Dedifferentiated amniotic fluid mesenchymal stem cell (primary cell): ENCODE data around the gene ELMO1.

Experiments used
- DNase-seq: peaks from one replicate; pipeline ENCODE4 v3.0.0-alpha.2; 2016; ENCODE audit errors: extremely low spot score

ELMO1 gene

GRCh38 chr7:37430640-37431039 lies 18.0 kb downstream of the ELMO1 start:
- no peak for DNase-seq

GRCh38 chr7:37430171-37430570 lies 18.5 kb downstream of the ELMO1 start:
- DNase-seq: no peak

- no peak for DNase-seq
Observed at GRCh38 chr7:37429435-37429791, 19.3 kb downstream of the ELMO1 start.

- DNase-seq: no peak
Observed at GRCh38 chr7:37428681-37429434, 19.8 kb downstream of the ELMO1 start.

- DNase-seq: no peak
Observed at GRCh38 chr7:37427276-37427940, 21.3 kb downstream of the ELMO1 start.

GRCh38 chr7:37425498-37425897 lies 23.2 kb downstream of the ELMO1 start:
- no peak for DNase-seq

- DNase-seq: no peak
Observed at GRCh38 chr7:37424995-37425394, 23.7 kb downstream of the ELMO1 start.

- no peak for DNase-seq
Observed at GRCh38 chr7:37424521-37424920, 24.1 kb downstream of the ELMO1 start.

- DNase-seq: no peak
Observed at GRCh38 chr7:37421861-37422500, 26.7 kb downstream of the ELMO1 start.

- no peak for DNase-seq
Observed at GRCh38 chr7:37420946-37421695, 27.5 kb downstream of the ELMO1 start.

GRCh38 chr7:37419496-37419895 lies 29.2 kb downstream of the ELMO1 start:
- no peak for DNase-seq

- no peak for DNase-seq
Observed at GRCh38 chr7:37418381-37418780, 30.3 kb downstream of the ELMO1 start.

GRCh38 chr7:37417107-37417474 lies 31.6 kb downstream of the ELMO1 start:
- no peak for DNase-seq

GRCh38 chr7:37416378-37417106 lies 32.1 kb downstream of the ELMO1 start:
- no peak for DNase-seq

GRCh38 chr7:37415629-37416028 lies 33.0 kb downstream of the ELMO1 start:
- DNase-seq: no peak

- no peak for DNase-seq
Observed at GRCh38 chr7:37414352-37414983, 34.2 kb downstream of the ELMO1 start.

- no peak for DNase-seq
Observed at GRCh38 chr7:37411444-37412034, 37.1 kb downstream of the ELMO1 start.

- no peak for DNase-seq
Observed at GRCh38 chr7:37410305-37411229, 38.1 kb downstream of the ELMO1 start.

- no peak for DNase-seq
Observed at GRCh38 chr7:37409461-37409860, 39.2 kb downstream of the ELMO1 start.
